ENCODE results near the gene MTHFD1L.
"Not testable (repeated sequence)": the region's sequence is repeated elsewhere in the genome, so short reads cannot be mapped to it uniquely, and the experiment has no call there.

MTHFD1L gene

GRCh38 chr6:151073701-151074100 is 208.2 kb downstream of the MTHFD1L start:
- DNase-seq: no peak

DNA sequence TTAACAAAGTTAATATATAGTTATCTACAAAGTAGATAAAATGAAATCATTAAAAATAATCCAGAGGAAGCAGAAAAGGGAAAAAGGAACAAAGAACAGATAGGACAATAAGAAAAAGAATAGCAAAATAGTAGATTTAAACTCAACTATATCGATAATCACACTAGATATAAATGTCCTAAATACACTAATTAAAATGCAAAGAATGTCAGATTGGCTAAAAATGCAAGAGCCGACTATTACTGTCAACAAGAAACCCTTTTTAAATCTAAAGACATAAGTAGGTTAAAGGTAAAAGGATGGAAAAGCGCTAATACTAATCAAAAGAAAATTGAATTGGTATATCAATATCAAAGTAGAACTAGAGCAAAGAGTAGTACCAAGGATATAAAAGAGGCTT is 209.5 kb downstream of the MTHFD1L start:
- no peak for DNase-seq

GRCh38 chr6:151075527-151075926 is 210.0 kb downstream of the MTHFD1L start:
- DNase-seq: no peak

DNA sequence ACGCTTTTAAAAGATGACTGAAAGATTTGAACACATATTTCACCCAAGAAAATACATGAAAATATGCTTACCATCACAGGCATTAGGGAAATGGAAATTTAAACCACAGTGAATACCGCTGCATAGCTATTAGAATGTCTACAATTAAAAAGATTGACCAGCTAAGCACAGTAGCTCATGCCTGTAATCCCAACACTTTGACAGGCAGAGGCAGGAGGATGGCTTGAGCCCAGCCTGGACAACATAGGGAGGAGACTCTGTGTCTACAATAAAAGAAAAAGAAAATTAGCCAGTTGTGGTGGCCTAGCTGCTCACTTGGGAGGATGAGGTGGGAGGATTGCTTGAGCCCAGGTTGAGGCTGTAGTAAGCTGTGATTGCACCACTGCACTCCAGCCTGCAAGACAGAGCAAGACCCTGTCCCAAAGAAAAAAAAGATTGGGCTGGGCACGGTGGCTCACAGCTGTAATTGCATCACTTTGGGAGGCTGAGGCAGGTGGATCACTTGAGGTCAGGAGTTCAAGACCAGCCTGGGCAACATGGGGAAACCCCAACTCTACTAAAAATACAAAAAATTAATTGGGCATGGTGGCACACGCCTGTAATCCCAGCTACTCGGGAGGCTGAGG is 210.5 kb downstream of the MTHFD1L start:
- no peak for DNase-seq

DNA sequence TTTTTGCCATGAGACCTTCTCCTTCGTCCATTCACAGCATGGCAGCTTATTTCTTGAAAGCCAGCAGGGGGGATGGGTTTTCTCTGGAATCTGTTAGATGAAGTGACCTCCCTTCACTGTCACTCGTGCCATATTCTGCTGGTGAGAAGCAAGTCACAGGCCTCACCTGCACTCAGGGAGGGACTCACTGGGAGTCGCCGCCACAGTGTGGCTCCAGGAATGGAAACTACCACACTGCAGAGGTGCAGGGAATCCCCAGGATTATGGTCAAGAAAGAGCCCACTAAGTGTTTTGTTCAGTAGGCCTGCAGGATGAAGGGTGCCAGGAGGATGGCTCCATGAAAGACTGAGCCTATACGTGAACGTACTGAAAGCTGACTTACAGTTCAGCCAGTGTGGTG is 213.2 kb downstream of the MTHFD1L start:
- DNase-seq: no peak

DNA sequence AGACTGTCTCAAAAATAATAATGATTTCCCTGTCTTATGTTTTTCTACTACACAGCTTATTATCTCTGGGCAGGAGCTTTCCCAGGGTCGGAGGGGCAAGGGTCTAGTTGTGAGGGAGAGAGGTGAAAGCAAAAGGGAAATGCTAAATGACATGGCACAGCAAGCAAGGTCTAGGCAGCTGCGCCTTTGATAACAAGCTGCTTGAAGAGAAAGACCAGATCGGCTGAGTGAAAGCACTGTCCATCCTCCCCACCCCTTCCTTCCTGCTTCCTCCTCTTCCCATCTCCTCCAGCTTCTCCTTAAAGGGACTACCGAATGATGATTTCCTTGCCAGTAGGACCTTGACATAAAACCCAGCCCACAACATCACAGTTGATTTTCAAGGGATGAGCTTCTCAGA is 216.2 kb downstream of the MTHFD1L start:
- no peak for DNase-seq

DNA sequence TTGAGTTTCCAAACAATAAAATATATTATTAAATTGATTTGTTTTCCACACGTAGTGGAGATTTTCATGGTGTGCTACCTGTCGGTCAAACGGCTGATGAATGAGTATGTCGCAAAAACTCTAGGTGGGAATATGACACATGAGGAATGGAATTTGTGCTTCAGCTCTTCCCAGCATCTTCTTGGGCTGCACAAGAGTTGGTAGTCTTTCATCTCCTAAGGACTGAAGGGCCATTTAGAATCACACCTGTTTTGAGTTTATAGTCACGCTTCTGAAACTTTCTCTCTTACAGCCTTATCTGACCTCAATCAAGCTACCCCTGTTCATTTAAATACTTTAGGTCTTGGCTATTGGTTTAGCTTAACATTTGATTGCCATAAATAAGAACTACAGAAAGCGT is 216.6 kb downstream of the MTHFD1L start:
- DNase-seq: no peak

- no peak for DNase-seq
Observed at GRCh38 chr6:151084275-151084674, 218.8 kb downstream of the MTHFD1L start.

GRCh38 chr6:151087055-151087454 is 221.6 kb downstream of the MTHFD1L start:
- DNase-seq: not testable (repeated sequence)

DNA sequence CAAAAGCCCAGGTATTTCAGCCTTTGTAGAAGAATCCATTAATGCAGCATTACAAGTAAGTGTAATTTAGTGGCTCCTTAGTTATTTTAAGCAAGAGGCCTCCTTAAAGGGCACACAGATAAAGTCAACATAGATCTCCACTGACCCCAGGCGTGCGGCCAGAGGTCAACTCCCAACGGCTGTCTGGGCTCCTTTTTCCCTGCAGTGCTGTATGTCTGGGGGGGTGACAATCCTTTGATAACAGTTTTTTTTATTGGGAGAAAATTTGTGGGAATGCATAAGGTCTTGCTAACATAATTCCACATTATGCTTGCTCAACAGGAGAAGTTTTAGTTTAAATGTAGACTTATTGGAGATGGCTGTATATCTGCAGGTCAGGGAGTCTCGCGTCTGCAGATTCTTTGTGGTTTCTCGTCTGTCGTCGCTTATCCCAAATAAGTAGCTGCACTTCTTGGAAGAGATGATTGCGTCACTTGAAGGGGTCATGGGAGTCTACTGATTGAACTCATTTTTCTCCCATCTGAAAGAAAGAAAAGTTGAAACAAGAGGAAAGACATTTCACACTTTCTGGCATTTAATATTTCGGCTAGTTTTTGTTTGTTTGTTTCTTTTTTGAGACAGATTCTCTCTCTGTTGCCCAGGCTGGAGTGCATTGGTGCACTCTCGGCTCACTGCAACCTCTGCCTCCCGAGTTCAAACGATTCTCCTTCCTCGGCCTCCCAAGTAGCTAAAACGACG is 222.5 kb downstream of the MTHFD1L start:
- DNase-seq: no peak

GRCh38 chr6:151088599-151088935 is 223.1 kb downstream of the MTHFD1L start:
- DNase-seq: no peak

DNA sequence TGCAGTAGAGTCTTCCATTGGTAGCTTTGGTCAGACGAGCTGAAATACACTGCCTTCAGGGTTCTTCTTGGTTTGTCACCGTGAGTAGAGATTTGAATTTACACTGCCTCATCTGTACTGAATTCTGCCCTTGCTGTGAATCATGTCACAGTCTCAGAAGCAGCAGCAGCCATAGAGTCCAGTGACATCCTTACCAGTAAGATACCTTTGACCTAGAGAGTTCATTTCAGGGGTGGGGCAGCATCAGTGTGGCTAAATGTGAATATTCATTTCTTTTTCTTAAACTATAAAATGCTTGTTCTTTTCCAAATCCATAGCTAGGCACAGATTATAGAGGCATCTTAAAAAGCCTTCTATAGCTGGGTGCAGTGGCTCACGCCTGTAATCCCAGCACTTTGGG is 223.5 kb downstream of the MTHFD1L start:
- no peak for DNase-seq

DNA sequence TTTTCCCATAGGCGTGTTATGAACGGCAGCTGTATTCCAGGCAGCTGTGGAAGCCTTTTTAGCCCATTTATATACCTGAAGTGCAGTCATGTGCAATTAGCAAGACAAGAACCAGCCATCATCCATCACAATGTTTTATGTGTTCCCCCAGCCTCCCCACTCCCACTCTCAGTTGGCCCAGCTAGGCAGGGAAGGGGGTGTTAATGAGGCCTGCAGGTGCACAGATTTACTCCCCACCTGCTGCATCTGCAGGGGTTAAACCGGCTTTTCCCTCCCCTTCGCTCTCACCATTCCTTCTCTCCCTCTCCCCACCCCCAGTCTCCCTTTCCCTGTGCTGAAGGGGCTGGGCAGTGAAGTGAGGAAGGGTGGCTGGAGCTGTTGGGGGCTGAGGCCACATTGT is 224.5 kb downstream of the MTHFD1L start:
- DNase-seq: no peak

- DNase-seq: no peak
Observed at GRCh38 chr6:151091571-151091970, 226.1 kb downstream of the MTHFD1L start.

DNA sequence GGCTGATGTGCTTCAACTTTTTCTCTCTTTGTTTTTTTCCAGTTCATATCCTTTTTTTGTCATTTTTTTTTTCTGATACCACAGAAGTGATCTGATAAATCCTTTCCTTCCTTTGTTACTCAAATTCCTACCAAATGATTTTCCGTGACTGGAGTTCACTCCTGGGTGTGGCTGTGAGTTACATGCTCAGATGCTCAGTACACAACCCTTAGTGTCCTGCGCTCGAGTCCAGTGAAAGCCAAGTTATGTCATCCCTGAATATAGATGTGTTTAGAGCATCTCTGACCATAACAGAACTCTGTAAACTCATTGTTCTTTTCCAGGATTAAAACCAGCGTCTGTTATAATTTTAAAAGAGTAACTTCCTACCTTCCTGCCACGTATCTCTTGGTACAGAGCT is 227.1 kb downstream of the MTHFD1L start:
- DNase-seq: no peak

DNA sequence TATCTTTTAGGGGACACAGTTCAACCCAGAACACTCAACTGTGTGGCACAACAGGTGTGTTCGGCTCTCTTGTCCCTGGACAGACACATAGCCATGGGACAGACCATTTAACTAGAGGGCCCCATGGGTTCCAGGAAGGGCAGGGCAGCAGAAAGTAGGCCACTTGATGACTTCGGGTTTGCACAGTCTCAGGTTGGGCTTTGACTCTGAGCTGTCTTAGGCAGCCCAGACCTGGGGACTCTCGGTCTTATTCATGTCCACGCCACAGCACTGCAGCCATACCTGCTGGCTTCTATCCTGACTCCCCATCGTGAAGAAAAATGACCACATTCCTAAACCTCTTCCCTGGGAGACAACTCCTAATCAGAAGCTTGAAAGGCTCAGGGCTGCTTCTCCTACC is 228.2 kb downstream of the MTHFD1L start:
- DNase-seq: no peak

DNA sequence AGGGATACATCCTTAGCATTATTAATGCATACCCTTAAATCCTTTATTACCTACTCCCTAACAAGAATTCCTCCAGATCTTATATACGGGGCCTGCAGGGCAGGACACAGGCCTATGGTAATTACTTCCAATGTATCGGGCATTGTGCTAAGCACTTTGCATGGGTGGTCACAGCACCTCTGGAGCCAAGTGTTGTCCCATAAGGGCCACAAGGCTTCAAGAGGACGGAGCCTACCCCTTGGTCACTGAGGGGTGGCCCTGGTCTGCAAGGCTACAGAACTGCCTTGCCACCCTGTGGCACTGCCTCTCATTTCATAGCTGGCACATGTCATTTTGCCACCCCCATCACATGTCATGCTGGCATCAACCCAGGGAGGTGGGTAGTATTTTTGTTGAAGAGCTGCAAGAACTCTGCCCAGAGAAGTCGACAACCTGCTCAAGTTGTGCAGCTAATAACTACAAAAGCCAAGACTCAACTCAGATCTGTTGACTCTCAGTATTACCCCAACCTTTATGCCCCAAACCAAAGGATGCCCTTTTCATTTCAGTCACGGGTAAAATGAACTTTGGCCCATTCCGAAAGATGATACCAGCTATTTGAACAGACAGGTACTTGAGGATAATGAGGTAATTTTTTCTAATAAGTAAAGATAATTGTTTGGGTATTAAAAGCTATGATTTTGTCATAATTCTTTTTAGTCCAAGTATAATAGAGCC is 230.2 kb downstream of the MTHFD1L start:
- no peak for DNase-seq

DNA sequence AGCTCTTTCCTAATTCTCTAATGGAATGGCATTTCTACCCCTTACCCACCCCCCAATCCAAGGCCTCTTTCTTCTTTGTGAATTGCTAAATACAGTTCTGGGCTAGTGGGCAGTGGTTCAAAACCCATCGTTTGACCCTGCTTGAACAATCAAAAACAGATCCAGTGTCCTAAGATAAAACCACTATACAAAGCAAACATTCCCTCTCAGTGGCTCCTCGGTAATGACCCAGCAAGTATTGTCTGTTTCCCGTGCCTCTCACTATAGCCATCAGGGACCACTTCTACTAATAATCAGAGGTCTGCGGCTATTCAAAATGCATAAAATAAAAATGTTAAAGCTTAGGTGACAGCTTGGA is 230.7 kb downstream of the MTHFD1L start:
- DNase-seq: no peak

GRCh38 chr6:151096691-151097606 is 231.4 kb downstream of the MTHFD1L start:
- no peak for DNase-seq

DNA sequence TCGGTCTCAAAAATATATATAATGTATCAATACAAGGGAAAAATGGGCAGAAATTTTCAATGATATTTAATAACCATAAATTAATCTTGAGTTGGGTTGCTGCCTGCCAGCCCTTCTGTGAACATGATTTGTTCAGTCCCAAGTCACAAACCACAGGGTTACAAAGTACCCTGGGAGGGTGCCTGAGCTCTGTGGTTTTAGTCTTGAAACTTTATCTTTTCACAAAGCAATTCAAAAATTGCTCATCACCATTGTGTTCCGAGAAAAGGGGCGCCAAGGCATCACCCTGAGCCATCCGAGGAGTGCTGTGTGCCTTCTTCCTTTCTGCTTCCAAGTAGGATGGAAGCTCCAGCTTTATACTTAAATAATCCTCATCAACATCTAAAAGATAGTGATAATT is 232.7 kb downstream of the MTHFD1L start:
- no peak for DNase-seq

GRCh38 chr6:151100326-151100725 is 234.8 kb downstream of the MTHFD1L start:
- no peak for DNase-seq

GRCh38 chr6:151101161-151101815 is 235.8 kb downstream of the MTHFD1L start:
- no peak for DNase-seq

All from stimulated activated CD4-positive, alpha-beta T cell treated with anti-CD3 and anti-CD28 coated beads, Interleukin-4, amount 100 ng/mL, for 1 hour (primary cell).